Epithelial cell of prostate (primary cell): ENCODE results near the gene STRA6.

Experiments
- DNase-seq: peaks from one replicate; pipeline ENCODE4 v3.0.0-alpha.2; 2011; ENCODE audit warnings: low read depth, low spot score
- H3K27ac ChIP-seq: fragments of 450-650 bp; 2 replicates; pipeline ENCODE4 v1.5.1; 2017; ENCODE audit warnings: mild to moderate bottlenecking

Gene STRA6

GRCh38 chr15:74208901-74209559, 6.4 kb upstream of the STRA6 start:
- no peak overlapping the region for H3K27ac ChIP-seq
- DNase-seq = no peak

DNA sequence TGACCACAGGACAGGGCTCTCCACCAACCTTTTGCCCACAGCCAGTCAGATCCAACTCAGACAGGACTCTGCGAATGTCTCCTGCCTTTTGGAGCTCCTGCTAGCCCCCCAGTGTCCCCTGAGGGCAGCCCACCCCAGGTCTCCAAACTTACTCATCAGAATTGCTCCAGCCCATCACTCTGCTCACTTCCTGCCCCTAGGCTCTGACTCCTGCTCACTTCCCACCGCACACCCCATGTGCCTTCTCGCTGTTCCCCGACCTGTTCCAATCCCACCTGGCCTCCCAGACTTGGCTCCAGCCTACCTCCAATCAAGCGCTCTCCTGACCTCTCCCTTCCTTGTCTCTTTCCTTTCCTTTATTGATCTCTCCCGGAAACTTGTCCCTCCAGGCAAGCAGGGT, 5.9 kb upstream of the STRA6 start:
- no peak for DNase-seq
- H3K27ac ChIP-seq = no peak overlapping the region

DNA sequence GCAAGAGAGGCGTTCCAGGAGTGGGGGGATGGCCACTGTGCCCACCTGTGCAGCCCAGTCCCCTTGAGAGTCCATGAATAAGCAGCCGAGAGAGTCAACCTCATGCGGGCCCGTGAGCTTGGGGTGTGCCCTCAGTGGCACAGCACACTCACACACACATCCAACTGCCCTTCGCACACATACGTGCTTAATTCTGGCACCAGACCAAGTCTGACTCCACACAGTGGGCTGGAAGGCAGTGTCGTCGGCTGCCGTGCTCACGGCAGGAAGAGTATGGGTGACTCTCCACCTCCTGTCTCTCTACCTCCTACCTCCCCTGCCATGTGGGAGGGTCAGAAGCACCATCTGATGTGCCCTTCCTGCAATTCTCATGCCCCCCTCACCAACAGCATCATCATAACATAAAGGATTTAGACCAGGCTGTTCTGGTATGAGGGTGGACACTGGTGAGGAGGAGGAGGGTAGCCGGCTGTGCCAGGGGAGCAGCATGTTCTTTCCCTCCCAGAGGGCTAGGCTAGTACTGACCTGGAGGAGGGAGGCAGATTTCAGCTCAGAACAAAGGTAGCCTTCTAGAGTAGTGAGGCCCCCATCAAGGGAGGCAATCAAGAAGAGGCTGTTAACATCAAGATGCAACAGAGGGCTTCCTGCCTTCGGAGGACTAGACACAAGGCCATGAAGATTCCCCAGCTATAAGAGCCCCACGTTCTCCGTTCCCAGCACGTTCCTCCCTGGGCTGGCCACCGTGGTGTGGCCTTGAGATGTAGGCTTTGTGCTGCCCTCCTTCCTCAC, 5.3 kb upstream of the STRA6 start:
- no peak overlapping the region for H3K27ac ChIP-seq
- DNase-seq = no peak

DNA sequence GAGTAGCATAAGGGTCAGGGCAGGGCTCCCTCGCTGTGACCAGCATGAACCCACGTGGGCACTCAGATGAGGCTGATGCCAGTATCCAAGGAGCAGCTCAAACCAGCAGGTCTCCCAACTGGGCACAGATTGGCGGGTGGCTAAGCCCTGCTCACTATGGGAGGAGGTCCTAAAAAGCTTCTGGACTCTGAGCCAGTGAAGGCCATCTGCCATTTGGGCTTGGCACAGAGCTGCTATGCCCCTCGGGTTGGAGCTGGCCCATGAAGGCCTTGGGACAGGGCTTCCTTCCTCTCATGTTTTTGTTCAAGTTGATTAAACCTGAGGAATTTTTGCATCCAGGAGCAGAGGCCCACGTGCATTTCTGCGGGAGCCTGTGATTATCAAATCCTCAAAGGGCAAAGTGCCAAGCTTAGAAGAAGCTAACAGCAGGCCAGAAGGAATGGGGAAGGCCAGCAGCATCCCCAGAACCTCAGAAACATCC, 4.3 kb upstream of the STRA6 start:
- no peak overlapping the region for H3K27ac ChIP-seq
- no peak for DNase-seq

DNA sequence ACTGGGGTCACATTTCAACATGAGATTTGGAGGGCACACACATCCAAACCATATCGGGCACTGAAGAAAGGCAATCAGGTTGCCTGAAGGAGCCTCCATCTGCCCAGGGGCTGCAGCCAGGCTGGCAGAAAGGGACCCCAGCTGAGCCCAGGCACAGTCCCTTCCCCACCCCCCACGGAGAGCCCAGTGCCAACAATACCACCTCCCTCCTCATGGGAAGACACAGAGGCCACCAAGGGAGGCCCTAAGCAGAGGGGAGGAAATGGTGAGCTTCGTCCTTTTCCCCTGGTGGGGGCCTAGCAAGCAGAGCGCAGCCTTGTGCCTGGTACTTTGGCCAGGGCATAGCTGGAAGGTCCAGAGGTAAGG, 3.0 kb upstream of the STRA6 start:
- DNase-seq = no peak
- H3K27ac ChIP-seq = no peak overlapping the region

- H3K27ac ChIP-seq = no peak overlapping the region
- no peak for DNase-seq
Observed at GRCh38 chr15:74203914-74204431, 1.4 kb upstream of the STRA6 start.

GRCh38 chr15:74201710-74202420, 722 bp downstream of the STRA6 start:
- no peak overlapping the region for H3K27ac ChIP-seq
- peak; percentile 60 for DNase-seq

- peak overlapping the region; percentile 15 for H3K27ac ChIP-seq
- DNase-seq = no peak
Observed at GRCh38 chr15:74200871-74201419, 1.6 kb downstream of the STRA6 start.

DNA sequence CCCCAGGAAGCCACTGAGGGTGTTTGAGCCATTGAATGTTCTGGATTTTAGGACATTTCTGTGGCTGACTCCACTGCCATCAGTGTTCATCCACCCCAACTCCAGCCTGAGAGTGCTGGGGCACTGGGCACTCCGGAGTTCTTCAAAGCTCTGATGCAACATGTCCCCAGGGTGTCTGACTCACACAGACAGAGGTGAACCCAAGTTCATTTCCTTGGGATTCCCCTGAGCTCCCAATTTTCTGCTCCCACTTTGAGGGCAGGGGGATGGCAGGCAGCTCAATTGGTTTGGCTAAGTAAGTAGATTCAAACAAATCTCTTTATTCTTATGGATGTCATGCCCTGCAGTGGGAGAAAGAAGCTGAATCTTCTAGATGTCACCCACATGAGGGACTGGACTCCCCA, 2.2 kb downstream of the STRA6 start:
- peak; percentile 53 for DNase-seq
- peak overlapping the region; percentile 15 for H3K27ac ChIP-seq

- no peak for DNase-seq
- no peak overlapping the region for H3K27ac ChIP-seq
Observed at GRCh38 chr15:74199297-74199652, 3.3 kb downstream of the STRA6 start.

DNA sequence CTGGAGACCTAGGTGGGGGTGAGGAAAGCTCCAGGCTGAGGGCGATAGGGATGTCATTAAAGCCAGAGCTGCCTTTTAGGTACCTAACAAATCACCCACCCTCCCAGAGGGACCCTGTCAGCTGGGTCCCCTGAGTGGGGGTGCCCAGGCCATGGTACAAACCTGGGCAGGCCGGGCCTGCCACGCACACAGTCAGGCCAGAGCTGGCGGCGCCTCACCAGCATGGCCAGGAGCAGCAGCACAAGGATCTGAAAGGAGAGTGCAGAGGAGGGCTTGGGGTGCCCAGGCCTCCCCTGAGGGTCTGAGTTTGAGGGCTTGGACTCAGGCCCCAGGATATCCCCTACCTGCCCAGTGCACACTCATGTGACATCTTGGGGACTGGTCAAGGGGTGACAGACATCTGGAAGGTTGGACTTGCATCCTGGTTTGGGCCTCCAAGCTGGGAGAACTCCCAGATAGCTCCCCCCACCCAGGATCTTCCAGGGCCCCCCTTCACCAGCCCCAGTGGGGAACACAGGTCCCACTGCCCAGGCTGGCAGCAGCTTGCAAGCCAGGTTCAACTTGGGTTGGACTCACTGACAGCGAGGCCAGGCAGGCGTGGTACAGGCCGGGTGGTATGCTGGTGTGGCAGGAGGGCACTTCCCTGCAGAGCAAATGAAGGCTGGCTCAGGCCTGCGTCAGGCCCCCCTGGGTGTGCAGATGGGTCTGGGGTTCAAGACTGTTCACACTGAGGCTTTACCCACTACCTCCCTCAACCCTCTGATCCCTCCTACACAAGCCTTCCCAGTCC, 5.2 kb downstream of the STRA6 start:
- no peak for DNase-seq
- H3K27ac ChIP-seq = no peak overlapping the region

DNA sequence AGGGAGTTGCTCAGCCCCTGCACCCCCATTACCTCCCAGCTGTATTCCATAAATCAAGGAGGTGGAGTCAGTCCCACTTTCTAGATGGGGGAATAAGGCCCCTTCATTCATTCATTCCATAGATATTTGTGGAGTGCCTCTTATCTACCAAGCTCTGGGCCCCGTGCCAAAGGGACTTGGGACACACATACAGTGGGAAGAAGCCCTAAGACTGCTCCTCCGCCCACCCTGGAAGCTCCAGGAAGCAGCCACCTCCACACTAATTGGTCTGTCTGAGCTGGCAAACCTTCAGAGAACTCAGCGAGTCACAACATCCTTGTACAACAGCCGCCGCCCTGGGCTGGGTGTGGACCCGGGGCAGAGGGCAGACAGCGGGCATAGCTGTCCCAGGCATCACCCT, 6.4 kb downstream of the STRA6 start:
- peak; percentile 45 for DNase-seq
- H3K27ac ChIP-seq = no peak overlapping the region

- no peak for DNase-seq
- H3K27ac ChIP-seq = no peak overlapping the region
Observed at GRCh38 chr15:74194572-74195559, 7.7 kb downstream of the STRA6 start.

DNA sequence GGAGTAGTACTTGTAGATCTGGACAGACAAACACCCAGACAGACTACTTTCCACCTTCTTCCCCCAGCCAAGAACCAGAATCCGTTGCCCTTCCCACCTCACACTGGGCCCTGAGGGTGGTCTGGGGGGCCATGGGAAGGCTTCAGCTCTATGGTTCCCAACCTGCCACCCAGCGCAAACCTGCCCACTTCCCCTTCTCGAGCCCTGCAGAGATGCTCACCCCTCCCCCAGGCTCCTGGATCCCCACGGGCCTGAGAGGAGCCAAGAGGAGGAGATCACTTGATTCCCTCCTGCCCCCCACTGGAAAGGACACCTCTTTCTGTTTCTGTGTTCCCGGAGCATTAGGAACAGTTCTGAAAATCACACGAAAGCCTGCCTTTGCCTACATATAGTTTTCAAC, 8.7 kb downstream of the STRA6 start:
- no peak for DNase-seq
- H3K27ac ChIP-seq = peak overlapping the region; percentile 39

DNA sequence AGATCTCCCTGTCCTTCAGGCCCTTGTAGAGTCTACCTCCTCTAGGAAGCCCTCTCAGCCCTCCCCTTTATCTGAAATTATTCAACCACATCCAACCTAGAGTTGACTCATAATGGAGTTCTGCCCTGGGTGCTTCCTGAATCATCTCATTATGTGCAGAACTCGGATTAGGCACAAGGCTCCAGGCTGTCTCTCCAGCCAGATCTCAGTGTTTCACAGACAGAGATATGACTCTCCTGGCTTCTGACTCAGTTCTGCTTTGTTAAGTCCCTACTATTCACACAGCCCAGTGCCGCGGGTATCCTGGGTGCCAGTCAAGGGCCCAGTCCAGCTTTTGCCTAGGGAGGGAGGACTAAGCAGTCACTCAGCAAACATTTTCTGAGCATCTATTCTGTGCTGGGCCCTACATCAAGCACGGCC, 9.3 kb downstream of the STRA6 start:
- H3K27ac ChIP-seq = peak overlapping the region; percentile 39
- DNase-seq = peak; percentile 94

- H3K27ac ChIP-seq = no peak overlapping the region
- no peak for DNase-seq
Observed at GRCh38 chr15:74192751-74193150, 9.8 kb downstream of the STRA6 start.

GRCh38 chr15:74191798-74192197, 10.8 kb downstream of the STRA6 start:
- no peak for DNase-seq
- H3K27ac ChIP-seq = no peak overlapping the region

GRCh38 chr15:74188216-74188615, 14.4 kb downstream of the STRA6 start:
- DNase-seq = no peak

More at GRCh38 chr15:74188216-74188615, 14.4 kb downstream of the STRA6 start:
- no peak overlapping the region for H3K27ac ChIP-seq
